HEK293T (cell line): Measurements from ENCODE around the gene ZNF445.

ENCODE experiments used
- CTCF ChIA-PET: fragments of 350-600 bp; formaldehyde crosslinking; extraction: SDS; loops from one replicate; lab custom pipeline; 2021; ENCODE audit warnings: antibody characterized with exemption, inconsistent platforms; lab: Yijun Ruan, JAX
- POLR2A ChIA-PET: fragments of 350-600 bp; formaldehyde crosslinking; extraction: SDS; loops from one replicate; lab custom pipeline; 2020; ENCODE audit warnings: antibody characterized with exemption, inconsistent platforms; lab: Yijun Ruan, JAX
- DNase-seq: peaks from one replicate; pipeline ENCODE4 v3.0.0; 2012; ENCODE audit warnings: mixed read lengths; ENCODE audit errors: extremely low spot score
- ARNT ChIP-seq: fragments of 450-650 bp; IDR thresholded peaks from 2 replicates; pipeline ENCODE4 v1.6.1; 2017; ENCODE audit warnings: mild to moderate bottlenecking
- BHLHE40 ChIP-seq: fragments of 450-650 bp; IDR thresholded peaks from 2 replicates; pipeline ENCODE4 v1.6.1; 2016; ENCODE audit warnings: mild to moderate bottlenecking, moderate library complexity, borderline replicate concordance
- CTBP1 ChIP-seq: fragments of 450-650 bp; IDR thresholded peaks from 2 replicates; pipeline ENCODE4 v1.6.1; 2016; ENCODE audit warnings: borderline replicate concordance
- ELF4 ChIP-seq: fragments of 450-650 bp; IDR thresholded peaks from 2 replicates; pipeline ENCODE4 v1.6.1; 2017; ENCODE audit warnings: antibody characterized with exemption
- FOXA1 ChIP-seq: fragments of 450-650 bp; IDR thresholded peaks from 2 replicates; pipeline ENCODE4 v1.6.1; 2016; ENCODE audit warnings: mild to moderate bottlenecking
- FOXK2 ChIP-seq: fragments of 450-650 bp; IDR thresholded peaks from 2 replicates; pipeline ENCODE4 v1.6.1; 2016; ENCODE audit warnings: mild to moderate bottlenecking
- FOXM1 ChIP-seq: fragments of 450-650 bp; IDR thresholded peaks from 2 replicates; pipeline ENCODE4 v1.6.1; 2017; ENCODE audit warnings: mild to moderate bottlenecking, borderline replicate concordance
- HDGF ChIP-seq: fragments of 450-650 bp; IDR thresholded peaks from 2 replicates; pipeline ENCODE4 v1.6.1; 2017; ENCODE audit warnings: antibody characterized with exemption, borderline replicate concordance
- L3MBTL2 ChIP-seq: fragments of 450-650 bp; conservative IDR thresholded peaks from 2 replicates; pipeline ENCODE4 v1.6.1; 2016; ENCODE audit warnings: mild to moderate bottlenecking
- LEF1 ChIP-seq: fragments of 450-650 bp; IDR thresholded peaks from 2 replicates; pipeline ENCODE4 v1.6.1; 2017; ENCODE audit warnings: mild to moderate bottlenecking, borderline replicate concordance
- NFRKB ChIP-seq: fragments of 450-650 bp; IDR thresholded peaks from 2 replicates; pipeline ENCODE4 v1.6.1; 2016; ENCODE audit warnings: mild to moderate bottlenecking, moderate library complexity
- PKNOX1 ChIP-seq: fragments of 450-650 bp; IDR thresholded peaks from 2 replicates; pipeline ENCODE4 v1.6.1; 2016
- SP1 ChIP-seq: fragments of 450-650 bp; IDR thresholded peaks from 2 replicates; pipeline ENCODE4 v1.6.1; 2017
- SUZ12 ChIP-seq: fragments of 450-650 bp; IDR thresholded peaks from 2 replicates; pipeline ENCODE4 v1.6.1; 2016; ENCODE audit warnings: mild to moderate bottlenecking
- TARDBP ChIP-seq: fragments of 450-650 bp; IDR thresholded peaks from 2 replicates; pipeline ENCODE4 v1.6.1; 2016
- ZNF384 ChIP-seq: fragments of 450-650 bp; IDR thresholded peaks from 2 replicates; pipeline ENCODE4 v1.6.1; 2016

The ZNF445 gene

GRCh38 chr3:44477312-44478030 is at the start of gene ZNF445:
Gene ZNF445, minus strand, starts transcription at chr3:44477670. Its CDS starts 22,121 bp downstream, at chr3:44455549.
- TF ChIP-seq FOXM1, result no peak
- no peak for TF ChIP-seq PKNOX1
- POLR2A ChIA-PET, result interaction anchor here (0.6 to 1.0 kb wide), 4 partner anchors 10 to 139 kb away, joined by 3 to 8 read pairs (median 4); partner anchors contain the start of gene TCAIM
- CTCF ChIA-PET, result no interaction called here
- peak; percentile 88 for DNase-seq

- DNase-seq, result no peak
- ChIA-PET CTCF (no interaction called here), POLR2A (no interaction called here)
- TF ChIP-seq SP1, result no peak
- no peak for TF ChIP-seq NFRKB
- TF ChIP-seq TARDBP, result no peak
- TF ChIP-seq FOXK2, result no peak
- TF ChIP-seq SUZ12, result no peak
- no peak for TF ChIP-seq L3MBTL2
These were observed 47.6 kb upstream of the ZNF445 start for GRCh38 chr3:44525060-44525459.

GRCh38 chr3:44522494-44522933 is 45.0 kb upstream of the ZNF445 start:
- ChIA-PET CTCF (no interaction called here), POLR2A (no interaction called here)
- TF ChIP-seq PKNOX1 (no peak), HDGF (no peak), ZNF384 (no peak), FOXA1 (no peak)
- DNase-seq, result no peak

- ChIA-PET POLR2A (no interaction called here), CTCF (interaction anchor here (0.5 kb wide), 1 partner anchor 187 kb away, joined by 4 read pairs; no protein-coding TSS in a partner anchor)
- TF ChIP-seq BHLHE40 (no peak), FOXA1 (no peak), ARNT (no peak), NFRKB (no peak), TARDBP (no peak), SP1 (no peak), ELF4 (no peak), PKNOX1 (no peak), ZNF384 (no peak)
- DNase-seq, result no peak
These were observed 44.3 kb upstream of the ZNF445 start for GRCh38 chr3:44521721-44522120.

- ChIA-PET POLR2A (no interaction called here), CTCF (interaction anchor here (0.5 kb wide), 1 partner anchor 10 kb away, joined by 4 read pairs; no protein-coding TSS in a partner anchor)
- no peak for TF ChIP-seq SUZ12
- no peak for TF ChIP-seq SP1
- TF ChIP-seq CTBP1, result no peak
- no peak for TF ChIP-seq FOXK2
- TF ChIP-seq ELF4, result no peak
- TF ChIP-seq PKNOX1, result no peak
- TF ChIP-seq ARNT, result no peak
- no peak for TF ChIP-seq LEF1
- no peak for TF ChIP-seq HDGF
- TF ChIP-seq L3MBTL2, result no peak
- no peak for TF ChIP-seq FOXM1
- TF ChIP-seq NFRKB, result no peak
- TF ChIP-seq ZNF384, result no peak
- TF ChIP-seq FOXA1, result no peak
- no peak for TF ChIP-seq TARDBP
- no peak for TF ChIP-seq BHLHE40
- DNase-seq, result no peak
These were observed 41.3 kb upstream of the ZNF445 start for GRCh38 chr3:44518782-44519156.

- TF ChIP-seq SUZ12 (no peak), ELF4 (no peak), FOXA1 (no peak), ZNF384 (no peak), TARDBP (no peak), ARNT (no peak), LEF1 (no peak), PKNOX1 (no peak), FOXK2 (no peak), BHLHE40 (no peak), FOXM1 (no peak)
- DNase-seq, result no peak
- CTCF ChIA-PET, result no interaction called here
- POLR2A ChIA-PET, result no interaction called here
These were observed 38.8 kb upstream of the ZNF445 start for GRCh38 chr3:44516230-44516629.
